Body of pancreas (tissue), 4 donors: ENCODE data around the gene LCE3A.

ENCODE experiments used
- CTCF ChIP-seq, 7 experiments: fragments of 450-650 bp in 4 of 7; fragments of 200-600 bp in 3 of 7; sonication (generic) in 3 of 7; IDR thresholded peaks; one replicate each; pipeline ENCODE4 v1.5.1; 2016 to 2019; ENCODE audit warnings: antibody characterized with exemption in 7 of 7
- POLR2A ChIP-seq, 3 donors: fragments of 450-650 bp; IDR thresholded peaks; one replicate each; pipeline ENCODE4 v1.6.1; 2016; ENCODE audit warnings: antibody characterized with exemption in 3 of 3, mild to moderate bottlenecking in 2 of 3

GRCh38 chr1:152646656-152647055 is 23.8 kb upstream of the LCE3A start:
- TF ChIP-seq CTCF (IDR thresholded peaks at IDR 0.05) (no peak), POLR2A (IDR thresholded peaks at IDR 0.05) (no peak)
